ENCODE results near the gene KIR3DL2.

Gene KIR3DL2

GRCh38 chr19:54871696-54872095 is 21.5 kb downstream of the KIR3DL2 start:
- H3K4me3 ChIP-seq (ENCODE audit: control insufficient read depth, low read depth, low read length): no peak overlapping the region
- TF ChIP-seq CTCF (IDR thresholded peaks at IDR 0.05; ENCODE audit: control insufficient read depth, insufficient read depth, low read depth, low read length, missing control alignments): no peak
- no peak for DNase-seq (ENCODE audit: low read depth)

DNA sequence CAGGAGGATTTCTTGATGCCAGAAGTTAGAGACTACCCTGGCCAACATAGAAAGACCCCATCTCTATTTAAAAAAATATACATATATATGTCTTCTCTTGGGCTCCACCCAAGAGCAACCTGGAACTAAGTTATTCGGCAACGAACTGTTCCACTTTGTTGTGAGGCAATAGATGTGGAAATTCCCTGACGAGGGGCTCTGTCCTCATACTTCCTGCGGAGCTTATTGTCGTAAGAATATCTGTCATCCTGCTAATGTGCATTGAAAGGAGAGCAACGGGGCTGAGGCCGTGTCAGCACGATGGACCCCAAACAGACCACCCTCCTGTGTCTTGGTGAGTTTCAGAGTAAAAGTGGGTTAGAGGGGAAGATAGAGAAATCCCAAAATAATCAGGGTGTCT is 23.7 kb downstream of the KIR3DL2 start, which contains the start of gene FCAR:
TSS of gene FCAR (plus strand) at position 246 of the 400 bp plus-strand sequence. CDS start at position 301, 55 bp downstream.
- H3K4me3 ChIP-seq (ENCODE audit: control insufficient read depth, low read depth, low read length): no peak within 1 kb of the TSS
- TF ChIP-seq CTCF (IDR thresholded peaks at IDR 0.05; ENCODE audit: control insufficient read depth, insufficient read depth, low read depth, low read length, missing control alignments): no peak
- no peak for DNase-seq (ENCODE audit: low read depth)

- DNase-seq (ENCODE audit: low read depth): no peak
- TF ChIP-seq CTCF (IDR thresholded peaks at IDR 0.05; ENCODE audit: control insufficient read depth, insufficient read depth, low read depth, low read length, missing control alignments): no peak
- no peak overlapping the region for H3K4me3 ChIP-seq (ENCODE audit: control insufficient read depth, low read depth, low read length)
These were observed 25.3 kb downstream of the KIR3DL2 start for GRCh38 chr19:54875506-54875905.

DNA sequence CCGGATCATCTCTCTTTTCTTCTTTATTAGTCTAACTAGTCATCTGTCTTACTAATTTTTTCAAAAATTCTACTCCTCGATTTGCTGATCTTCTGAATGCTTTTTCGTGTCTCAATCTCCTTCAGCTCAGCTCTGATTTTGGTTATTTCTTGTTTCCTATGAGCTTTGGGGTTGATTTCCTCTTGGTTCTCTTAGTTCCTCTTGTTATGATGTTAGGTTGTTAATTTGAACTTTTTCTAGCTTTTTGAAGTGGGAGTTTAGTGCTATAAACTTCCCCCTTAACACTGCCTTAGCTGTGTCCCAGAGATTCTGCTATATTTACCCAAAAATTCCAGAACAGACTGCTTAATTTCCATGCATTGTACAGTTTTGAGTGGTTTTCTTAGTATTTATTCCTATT is 27.2 kb downstream of the KIR3DL2 start:
- TF ChIP-seq CTCF (IDR thresholded peaks at IDR 0.05; ENCODE audit: control insufficient read depth, insufficient read depth, low read depth, low read length, missing control alignments): no peak
- no peak for DNase-seq (ENCODE audit: low read depth)
- H3K4me3 ChIP-seq (ENCODE audit: control insufficient read depth, low read depth, low read length): no peak overlapping the region

GRCh38 chr19:54881884-54882283 is 31.6 kb downstream of the KIR3DL2 start:
- no peak overlapping the region for H3K4me3 ChIP-seq (ENCODE audit: control insufficient read depth, low read depth, low read length)
- no peak for DNase-seq (ENCODE audit: low read depth)
- TF ChIP-seq CTCF (IDR thresholded peaks at IDR 0.05; ENCODE audit: control insufficient read depth, insufficient read depth, low read depth, low read length, missing control alignments): no peak

GRCh38 chr19:54882758-54883157 is 32.5 kb downstream of the KIR3DL2 start:
- no peak for TF ChIP-seq CTCF (IDR thresholded peaks at IDR 0.05; ENCODE audit: control insufficient read depth, insufficient read depth, low read depth, low read length, missing control alignments)
- H3K4me3 ChIP-seq (ENCODE audit: control insufficient read depth, low read depth, low read length): no peak overlapping the region
- no peak for DNase-seq (ENCODE audit: low read depth)

DNA sequence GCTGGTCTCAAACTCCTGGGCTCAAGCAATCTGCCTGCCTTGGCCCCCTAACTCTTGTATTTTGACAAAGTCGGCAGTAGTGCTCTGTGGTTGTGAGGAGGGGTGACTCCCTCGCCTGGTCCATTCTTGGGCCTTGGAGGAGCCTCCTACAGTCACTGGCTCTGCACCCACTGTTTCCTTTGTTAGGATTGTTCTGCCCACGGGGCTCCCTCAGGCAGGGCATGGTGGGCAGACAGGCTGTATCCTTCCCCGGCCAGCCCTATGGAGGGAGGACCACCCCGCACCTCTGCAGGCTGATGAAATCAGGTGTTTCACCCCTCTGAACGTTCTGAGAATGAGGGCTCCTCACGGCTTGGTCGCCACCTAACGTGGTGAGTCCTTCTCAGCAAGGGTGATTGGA is 33.0 kb downstream of the KIR3DL2 start:
- no peak overlapping the region for H3K4me3 ChIP-seq (ENCODE audit: control insufficient read depth, low read depth, low read length)
- DNase-seq (ENCODE audit: low read depth): no peak
- TF ChIP-seq CTCF (IDR thresholded peaks at IDR 0.05; ENCODE audit: control insufficient read depth, insufficient read depth, low read depth, low read length, missing control alignments): no peak
